ENCODE data around the gene MIPOL1. TPM values are rescaled to one million over a fixed set of nuclear protein-coding genes. Genes with fewer than 3 reads are reported as not detected.

Gene MIPOL1
- total and polyA plus RNA-seq, 7 donors, result 1.2 to 21.6 (median 11.7) TPM

GRCh38 chr14:37590428-37591139 lies 392.8 kb downstream of the MIPOL1 start:
- 6 to 11% methylated on average over 4 of the region's 4 CpGs for WGBS, 2 donors
- H3K36me3 ChIP-seq, result no peaks in the 10 kb centered on the region
- TF ChIP-seq CTCF (IDR thresholded peaks at IDR 0.05) (no peak), EP300 (IDR thresholded peaks at IDR 0.05) (no peak), POLR2AphosphoS5 (IDR thresholded peaks at IDR 0.05) (peak in 1 of 4 donors; percentile 1)
- no peaks in the 10 kb centered on the region for H3K9me3 ChIP-seq
- no peak overlapping the region for H3K27ac ChIP-seq
- intact Hi-C loops (cut with DNase I), result no loop called here
- peaks cover 74 to 98% (median 97%) of the 10 kb centered on the region in 3 donors for H3K27me3 ChIP-seq
- H3K4me1 ChIP-seq, result peaks cover 0 to 32% (median 26%) of the 10 kb centered on the region in 4 donors
- H3K4me3 ChIP-seq, result no peak overlapping the region
- no peak for DNase-seq

- WGBS, 2 donors, result 2 to 5% methylated on average over 45 of the region's 45 CpGs
- Histone ChIP-seq H3K27ac (no peak overlapping the region), H3K27me3 (peaks cover 74 to 98% (median 97%) of the 10 kb centered on the region in 3 donors), H3K4me1 (peaks cover 0 to 40% (median 33%) of the 10 kb centered on the region in 4 donors), H3K4me3 (no peak overlapping the region), H3K36me3 (no peaks in the 10 kb centered on the region), H3K9me3 (no peaks in the 10 kb centered on the region)
- intact Hi-C loops (cut with DNase I), result no loop called here
- DNase-seq, result no peak
- no peak for TF ChIP-seq POLR2AphosphoS5 (IDR thresholded peaks at IDR 0.05)
- no peak for TF ChIP-seq POLR2A (IDR thresholded peaks at IDR 0.05)
- TF ChIP-seq EP300 (IDR thresholded peaks at IDR 0.05), result peak in 1 of 4 donors; percentile 15
These were observed 393.7 kb downstream of the MIPOL1 start for GRCh38 chr14:37591311-37591940.

GRCh38 chr14:37591941-37592481 lies 394.3 kb downstream of the MIPOL1 start:
- Histone ChIP-seq H3K4me3 (no peak overlapping the region), H3K9me3 (no peaks in the 10 kb centered on the region), H3K4me1 (peaks cover 0 to 40% (median 33%) of the 10 kb centered on the region in 4 donors), H3K27ac (no peak overlapping the region), H3K36me3 (no peaks in the 10 kb centered on the region), H3K27me3 (peaks cover 73 to 98% (median 97%) of the 10 kb centered on the region in 3 donors)
- 2 to 7% methylated on average over 58 of the region's 58 CpGs for WGBS, 2 donors
- intact Hi-C loops (cut with DNase I), result no loop called here
- TF ChIP-seq POLR2AphosphoS5 (IDR thresholded peaks at IDR 0.05) (no peak), POLR2A (IDR thresholded peaks at IDR 0.05) (no peak), EP300 (IDR thresholded peaks at IDR 0.05) (no peak), CTCF (IDR thresholded peaks at IDR 0.05) (no peak)
- no peak for DNase-seq

GRCh38 chr14:37592482-37593408 lies 395.0 kb downstream of the MIPOL1 start:
- H3K4me3 ChIP-seq, result no peak overlapping the region
- peaks cover 76 to 98% (median 97%) of the 10 kb centered on the region in 3 donors for H3K27me3 ChIP-seq
- no peaks in the 10 kb centered on the region for H3K36me3 ChIP-seq
- H3K9me3 ChIP-seq, result no peaks in the 10 kb centered on the region
- H3K27ac ChIP-seq, result no peak overlapping the region
- intact Hi-C loops (cut with DNase I), result no loop called here
- TF ChIP-seq POLR2A (IDR thresholded peaks at IDR 0.05) (no peak), POLR2AphosphoS5 (IDR thresholded peaks at IDR 0.05) (peak in 2 of 4 donors; percentile 4 to 5)
- peaks cover 0 to 42% (median 32%) of the 10 kb centered on the region in 4 donors for H3K4me1 ChIP-seq
- WGBS, 2 donors, result 3 to 8% methylated on average over 42 of the region's 42 CpGs
- no peak for DNase-seq

- TF ChIP-seq POLR2A (IDR thresholded peaks at IDR 0.05) (no peak), POLR2AphosphoS5 (IDR thresholded peaks at IDR 0.05) (peak in 1 of 4 donors; percentile 36)
- no peak overlapping the region for H3K27ac ChIP-seq
- no peaks in the 10 kb centered on the region for H3K9me3 ChIP-seq
- intact Hi-C loops (cut with DNase I), result no loop called here
- peak overlapping the region in 1 of 4 donors; percentile 40 for H3K4me3 ChIP-seq
- peaks cover 0 to 45% (median 33%) of the 10 kb centered on the region in 4 donors for H3K4me1 ChIP-seq
- no peak for DNase-seq
- H3K27me3 ChIP-seq, result peaks cover 77 to 98% (median 97%) of the 10 kb centered on the region in 3 donors
- H3K36me3 ChIP-seq, result no peaks in the 10 kb centered on the region
- 3 to 11% methylated on average over 14 of the region's 14 CpGs for WGBS, 2 donors
These were observed 395.9 kb downstream of the MIPOL1 start for GRCh38 chr14:37593511-37594237.
